Stomach (tissue), 9 donors: ENCODE data around the gene KRTAP19-4. TPM values are rescaled to one million over a fixed set of nuclear protein-coding genes. Genes with fewer than 3 reads are reported as not detected.
"Not testable (repeated sequence)": the region's sequence is repeated elsewhere in the genome, so short reads cannot be mapped to it uniquely, and the experiment has no call there.

ENCODE experiments used
- DNase-seq, 2 donors: peaks; one replicate each; pipeline versions ENCODE4 v3.0.0 to v3.0.0-alpha.2; 2013 to 2019
- H3K27ac ChIP-seq, 5 donors: fragments of 200-600 bp in 4 of 5; sonication (generic) in 4 of 5; one replicate each; pipeline ENCODE4 v1.5.1; 2013 to 2019; ENCODE audit warnings: mild to moderate bottlenecking in 1 of 5, moderate library complexity in 1 of 5
- H3K27me3 ChIP-seq, 3 donors: fragments of 200-600 bp; sonication (generic); one replicate each; pipeline ENCODE4 v1.5.1; 2017 to 2019; ENCODE audit warnings: mixed run types in 1 of 3
- H3K36me3 ChIP-seq, 4 donors: fragments of 200-600 bp; sonication (generic); 1 replicate in 3 of 4; 2 replicates in 1 of 4; pipeline ENCODE4 v1.5.1; 2016 to 2019
- H3K4me1 ChIP-seq, 4 donors: fragments of 200-600 bp; sonication (generic); one replicate each; pipeline ENCODE4 v1.5.1; 2016 to 2019
- H3K4me3 ChIP-seq, 4 donors: fragments of 200-600 bp; sonication (generic) in 3 of 4; one replicate each; pipeline ENCODE4 v1.5.1; 2016 to 2019; ENCODE audit warnings: mild to moderate bottlenecking in 1 of 4
- H3K9me3 ChIP-seq, 4 donors: fragments of 200-600 bp; sonication (generic); one replicate each; pipeline ENCODE4 v1.5.1; 2016 to 2019
- CTCF ChIP-seq, 7 experiments: fragments of 450-650 bp in 4 of 7; fragments of 200-600 bp in 3 of 7; sonication (generic) in 3 of 7; IDR thresholded peaks; one replicate each; pipeline ENCODE4 v1.5.1; 2016 to 2019; ENCODE audit warnings: antibody characterized with exemption in 7 of 7, control low read depth in 2 of 7, mild to moderate bottlenecking in 1 of 7
- EP300 ChIP-seq: sonication (generic); formaldehyde crosslinking; IDR thresholded peaks from one replicate; pipeline ENCODE4 v1.6.1; 2017; ENCODE audit warnings: antibody characterized with exemption
- POLR2A ChIP-seq, 4 donors: fragments of 450-650 bp; IDR thresholded peaks; one replicate each; pipeline ENCODE4 v1.6.1; 2016; ENCODE audit warnings: antibody characterized with exemption in 4 of 4, control low read depth in 2 of 4, mild to moderate bottlenecking in 1 of 4, moderate library complexity in 1 of 4
- POLR2AphosphoS5 ChIP-seq, 3 donors: sonication (generic); formaldehyde crosslinking; IDR thresholded peaks; one replicate each; pipeline ENCODE4 v1.6.1; 2016; ENCODE audit warnings: antibody characterized with exemption in 3 of 3
- WGBS, 5 donors: extraction: QIAGEN DNeasy Blood & Tissue Kit in 3 of 5; methylation state at CpG; one replicate each; pipeline versions ENCODE4 v1.1.5 to v1.1.7; 2013 to 2018; 5-methylcytosine and 5-hydroxymethylcytosine counted together
- intact Hi-C: fragments of 100-400 bp; cut with DNase I; formaldehyde crosslinking; loops from one replicate; pipeline ENCODE4 v1.15.1; 2023; ENCODE audit warnings: low total_unique reads
- polyA plus RNA-seq, 3 donors: library from polyadenylated mRNA; stranded (reverse); fragments of 200-250 nt; gene quantifications; one replicate each; pipeline ENCODE4 v1.2.3, GENCODE V29; 2013
- total RNA-seq, 5 donors: library from RNA; depleted of rRNA; stranded (reverse); fragments of >200 nt; gene quantifications; one replicate each; pipeline versions ENCODE4 v1.1.0 to v1.2.3, GENCODE V29; 2014 to 2016
- donor health status: healthy with polysubstance abuse.
- donor health status: Bipolar disorder and iron deficiency.
- donor health status: healthy.

Gene KRTAP19-4
- total and polyA plus RNA-seq, 8 donors = not detected

- peak in 1 of 7 experiments; percentile 6 for TF ChIP-seq CTCF (IDR thresholded peaks at IDR 0.05)
- H3K9me3 ChIP-seq, H3K36me3 ChIP-seq, H3K4me3 ChIP-seq, intact Hi-C loops, H3K27me3 ChIP-seq, H3K4me1 ChIP-seq, H3K27ac ChIP-seq: not testable (repeated sequence)
- peak in 1 of 2 donors; percentile 3 for DNase-seq
- 28 to 33% (median 29%) methylated on average over 4 of the region's 4 CpGs for WGBS, 5 donors
These were observed 8.7 kb upstream of the KRTAP19-4 start for GRCh38 chr21:30505621-30506205.

GRCh38 chr21:30502041-30502440, 5.1 kb upstream of the KRTAP19-4 start, which contains the start of gene KRTAP19-5:
KRTAP19-5 (minus strand) TSS chr21:30502141; CDS start chr21:30502090, 51 bp downstream.
- Histone ChIP-seq H3K4me3 (no peak within 1 kb of the TSS), H3K9me3 (no peaks in the 10 kb centered on the region), H3K36me3 (no peaks in the 10 kb centered on the region), H3K4me1 (no peaks in the 10 kb centered on the region), H3K27ac (no peak within 1 kb of the TSS), H3K27me3 (no peaks in the 10 kb centered on the region)
- WGBS, 5 donors = 79 to 85% (median 82%) methylated on average over 6 of the region's 6 CpGs
- no peak for TF ChIP-seq CTCF (IDR thresholded peaks at IDR 0.05)
- TF ChIP-seq EP300 = no peak
- TF ChIP-seq POLR2A (IDR thresholded peaks at IDR 0.05) = no peak
- no peak for TF ChIP-seq POLR2AphosphoS5 (IDR thresholded peaks at IDR 0.05)
- no peak for DNase-seq
- intact Hi-C loops = no loop called here

GRCh38 chr21:30491963-30492428, 5.0 kb downstream of the KRTAP19-4 start, which contains the start of gene KRTAP19-3:
KRTAP19-3 (minus strand) TSS chr21:30492013; CDS start chr21:30491957, 56 bp downstream.
- intact Hi-C loops = no loop called here
- Histone ChIP-seq H3K4me3 (no peak within 1 kb of the TSS), H3K27me3 (no peaks in the 10 kb centered on the region), H3K27ac (no peak within 1 kb of the TSS), H3K9me3 (peaks cover 0 to 17% (median 10%) of the 10 kb centered on the region in 4 donors), H3K4me1 (no peaks in the 10 kb centered on the region), H3K36me3 (no peaks in the 10 kb centered on the region)
- TF ChIP-seq CTCF (IDR thresholded peaks at IDR 0.05) = no peak
- DNase-seq = no peak
- 80 to 92% (median 83%) methylated on average over 2 of the region's 2 CpGs for WGBS, 5 donors

- Histone ChIP-seq H3K9me3 (peaks cover 0 to 35% (median 22%) of the 10 kb centered on the region in 4 donors), H3K36me3 (no peaks in the 10 kb centered on the region), H3K27me3 (no peaks in the 10 kb centered on the region), H3K4me1 (no peaks in the 10 kb centered on the region), H3K27ac (no peak within 1 kb of the TSS), H3K4me3 (no peak within 1 kb of the TSS)
- WGBS, 5 donors = 86 to 96% (median 87%) methylated on average over 2 of the region's 2 CpGs
- TF ChIP-seq CTCF (IDR thresholded peaks at IDR 0.05) = no peak
- TF ChIP-seq POLR2A (IDR thresholded peaks at IDR 0.05) = no peak
- no peak for TF ChIP-seq EP300
- TF ChIP-seq POLR2AphosphoS5 (IDR thresholded peaks at IDR 0.05) = no peak
- DNase-seq = no peak
- intact Hi-C loops = no loop called here
These were observed 9.6 kb downstream of the KRTAP19-4 start, which contains the start of gene KRTAP19-2 for GRCh38 chr21:30487336-30487735. KRTAP19-2 (minus strand) TSS chr21:30487436; CDS start chr21:30487348, 88 bp downstream.
